Astrocyte (in vitro differentiated cells and primary cell): ENCODE data around the gene CNNM2. TPM values are rescaled to one million over a fixed set of nuclear protein-coding genes. Genes with fewer than 3 reads are reported as not detected.

Experiments used
- DNase-seq: peaks from one replicate; pipeline ENCODE4 v3.0.0-alpha.2; 2010; ENCODE audit warnings: low read depth
- FAIRE-seq: peaks from 2 replicates; lab custom pipeline; 2011; peaks lifted over from hg19 to GRCh38; lab: Jason Lieb, UNC
- H2AFZ ChIP-seq: 2 replicates; pipeline ENCODE4 v1.6.0; 2012; ENCODE audit warnings: low read depth, low read length, inconsistent platforms
- H3K27ac ChIP-seq: 2 replicates; pipeline ENCODE4 v1.5.1; 2011; ENCODE audit warnings: low read depth, low read length, inconsistent platforms
- H3K27me3 ChIP-seq: 2 replicates; pipeline ENCODE4 v1.6.0; 2011; ENCODE audit warnings: low read length, inconsistent platforms; ENCODE audit not compliant: insufficient read depth
- H3K36me3 ChIP-seq: 2 replicates; pipeline ENCODE4 v1.5.1; 2011; ENCODE audit warnings: low read length, inconsistent platforms; ENCODE audit not compliant: insufficient read depth
- H3K4me1 ChIP-seq: 2 replicates; pipeline ENCODE4 v1.5.1; 2011; ENCODE audit warnings: low read length, inconsistent platforms; ENCODE audit not compliant: insufficient read depth
- H3K4me2 ChIP-seq: 2 replicates; pipeline ENCODE4 v1.6.0; 2012; ENCODE audit warnings: low read length, inconsistent platforms
- H3K4me3 ChIP-seq: 2 replicates; pipeline ENCODE4 v1.5.1; 2011; ENCODE audit warnings: low read depth, mild to moderate bottlenecking, low read length, inconsistent platforms; ENCODE audit not compliant: insufficient read depth
- H3K79me2 ChIP-seq: 2 replicates; pipeline ENCODE4 v1.6.0; 2012; ENCODE audit warnings: mild to moderate bottlenecking, low read length, inconsistent platforms; ENCODE audit not compliant: insufficient read depth
- H3K9ac ChIP-seq: 2 replicates; pipeline ENCODE4 v1.6.0; 2012; ENCODE audit warnings: mild to moderate bottlenecking, low read length, inconsistent platforms
- H3K9me3 ChIP-seq: 2 replicates; pipeline ENCODE4 v1.5.1; 2012; ENCODE audit warnings: low read depth, mild to moderate bottlenecking, low read length, inconsistent platforms; ENCODE audit not compliant: insufficient read depth
- H4K20me1 ChIP-seq: 2 replicates; pipeline ENCODE4 v1.6.0; 2012; ENCODE audit warnings: low read length, inconsistent platforms; ENCODE audit not compliant: insufficient read depth
- H3K27ac Mint-ChIP-seq: one replicate; pipeline ENCODE4 v1.8.0; 2021; ENCODE audit warnings: mild to moderate bottlenecking, mixed read lengths; ENCODE audit not compliant: unreplicated experiment
- H3K27me3 Mint-ChIP-seq: one replicate; pipeline ENCODE4 v1.8.0; 2021; ENCODE audit warnings: low read depth, mixed read lengths; ENCODE audit not compliant: unreplicated experiment
- H3K36me3 Mint-ChIP-seq: one replicate; pipeline ENCODE4 v1.8.0; 2021; ENCODE audit warnings: low read depth, mixed read lengths; ENCODE audit not compliant: unreplicated experiment
- H3K4me1 Mint-ChIP-seq: one replicate; pipeline ENCODE4 v1.8.0; 2021; ENCODE audit warnings: low read depth, mixed read lengths; ENCODE audit not compliant: unreplicated experiment
- H3K4me3 Mint-ChIP-seq: one replicate; pipeline ENCODE4 v1.8.0; 2021; ENCODE audit warnings: mild to moderate bottlenecking, moderate library complexity, mixed read lengths; ENCODE audit not compliant: unreplicated experiment
- H3K9me3 Mint-ChIP-seq: one replicate; pipeline ENCODE4 v1.8.0; 2021; ENCODE audit warnings: mild to moderate bottlenecking, mixed read lengths; ENCODE audit not compliant: unreplicated experiment
- CTCF ChIP-seq: IDR thresholded peaks from 2 replicates; pipeline ENCODE4 v1.5.1; 2011; ENCODE audit warnings: low read depth, mild to moderate bottlenecking, inconsistent platforms, low read length, moderate library complexity; ENCODE audit not compliant: insufficient read depth
- EZH2 ChIP-seq: IDR thresholded peaks from 2 replicates; pipeline ENCODE4 v1.6.1; 2012; ENCODE audit warnings: mild to moderate bottlenecking, low read length, inconsistent platforms; ENCODE audit not compliant: insufficient read depth
- total RNA-seq: library from RNA; stranded (reverse); gene quantifications from 2 replicates; pipeline ENCODE4 v1.2.1, GENCODE V29; 2021

Gene CNNM2
- total RNA-seq, 1 donor from 2014 or later: 9.9 TPM

GRCh38 chr10:103086799-103087198 lies 168.7 kb downstream of the CNNM2 start:
- no peak overlapping the region for H3K4me3 Mint-ChIP-seq
- Histone ChIP-seq H3K27ac (no peak overlapping the region), H3K4me2 (no peak overlapping the region), H3K36me3 (peaks cover 44% of the 10 kb centered on the region), H3K27me3 (no peaks in the 10 kb centered on the region), H4K20me1 (no peaks in the 10 kb centered on the region), H3K9me3 (no peaks in the 10 kb centered on the region), H3K79me2 (no peaks in the 10 kb centered on the region), H2AFZ (no peak overlapping the region), H3K4me3 (no peak overlapping the region), H3K9ac (no peak overlapping the region), H3K4me1 (no peaks in the 10 kb centered on the region)
- no peaks in the 10 kb centered on the region for H3K4me1 Mint-ChIP-seq
- FAIRE-seq (no peak), DNase-seq (no peak)
- H3K9me3 Mint-ChIP-seq: no peaks in the 10 kb centered on the region
- H3K36me3 Mint-ChIP-seq: peaks cover 31% of the 10 kb centered on the region
- no peak overlapping the region for H3K27ac Mint-ChIP-seq
- no peaks in the 10 kb centered on the region for H3K27me3 Mint-ChIP-seq
- TF ChIP-seq CTCF (no peak), EZH2 (no peak)

GRCh38 chr10:103089493-103089892 lies 171.4 kb downstream of the CNNM2 start:
- Histone ChIP-seq H3K36me3 (peaks cover 66% of the 10 kb centered on the region), H3K9ac (no peak overlapping the region), H2AFZ (no peak overlapping the region), H4K20me1 (no peaks in the 10 kb centered on the region), H3K27me3 (no peaks in the 10 kb centered on the region), H3K9me3 (no peaks in the 10 kb centered on the region), H3K27ac (no peak overlapping the region), H3K4me2 (no peak overlapping the region), H3K79me2 (no peaks in the 10 kb centered on the region), H3K4me3 (no peak overlapping the region), H3K4me1 (no peaks in the 10 kb centered on the region)
- H3K4me1 Mint-ChIP-seq: no peaks in the 10 kb centered on the region
- H3K9me3 Mint-ChIP-seq: no peaks in the 10 kb centered on the region
- no peak for DNase-seq
- peaks cover 26% of the 10 kb centered on the region for H3K36me3 Mint-ChIP-seq
- FAIRE-seq: no peak
- H3K27me3 Mint-ChIP-seq: no peaks in the 10 kb centered on the region
- no peak overlapping the region for H3K4me3 Mint-ChIP-seq
- H3K27ac Mint-ChIP-seq: no peak overlapping the region
- TF ChIP-seq EZH2: no peak
- no peak for TF ChIP-seq CTCF

GRCh38 chr10:103090911-103091310 lies 172.8 kb downstream of the CNNM2 start:
- Histone ChIP-seq H3K27me3 (no peaks in the 10 kb centered on the region), H3K9ac (no peak overlapping the region), H3K9me3 (no peaks in the 10 kb centered on the region), H3K4me2 (no peak overlapping the region), H3K4me1 (no peaks in the 10 kb centered on the region), H4K20me1 (no peaks in the 10 kb centered on the region), H3K4me3 (no peak overlapping the region), H2AFZ (no peak overlapping the region), H3K79me2 (no peaks in the 10 kb centered on the region), H3K36me3 (peaks cover 57% of the 10 kb centered on the region), H3K27ac (no peak overlapping the region)
- DNase-seq (no peak), FAIRE-seq (no peak)
- H3K27ac Mint-ChIP-seq: no peak overlapping the region
- H3K9me3 Mint-ChIP-seq: no peaks in the 10 kb centered on the region
- H3K27me3 Mint-ChIP-seq: no peaks in the 10 kb centered on the region
- H3K4me3 Mint-ChIP-seq: no peak overlapping the region
- TF ChIP-seq CTCF (no peak), EZH2 (no peak)
- no peaks in the 10 kb centered on the region for H3K4me1 Mint-ChIP-seq
- H3K36me3 Mint-ChIP-seq: peaks cover 22% of the 10 kb centered on the region
